ENCODE results near the gene RNF112. TPM values are rescaled to one million over a fixed set of nuclear protein-coding genes. Genes with fewer than 3 reads are reported as not detected.

The RNF112 gene
- polyA plus RNA-seq, 4 donors, result 0.88 to 1.9 (median 1.4) TPM

GRCh38 chr17:19386974-19387920, 23.8 kb upstream of the RNF112 start, which contains the start of gene MFAP4:
MFAP4 (minus strand) TSS chr17:19387190; CDS start chr17:19387155, 35 bp downstream.
- peak; percentile 71 to 84 (median 74) for DNase-seq (ENCODE audit: low read depth in 4 of 4, low spot score in 3 of 4)

DNA sequence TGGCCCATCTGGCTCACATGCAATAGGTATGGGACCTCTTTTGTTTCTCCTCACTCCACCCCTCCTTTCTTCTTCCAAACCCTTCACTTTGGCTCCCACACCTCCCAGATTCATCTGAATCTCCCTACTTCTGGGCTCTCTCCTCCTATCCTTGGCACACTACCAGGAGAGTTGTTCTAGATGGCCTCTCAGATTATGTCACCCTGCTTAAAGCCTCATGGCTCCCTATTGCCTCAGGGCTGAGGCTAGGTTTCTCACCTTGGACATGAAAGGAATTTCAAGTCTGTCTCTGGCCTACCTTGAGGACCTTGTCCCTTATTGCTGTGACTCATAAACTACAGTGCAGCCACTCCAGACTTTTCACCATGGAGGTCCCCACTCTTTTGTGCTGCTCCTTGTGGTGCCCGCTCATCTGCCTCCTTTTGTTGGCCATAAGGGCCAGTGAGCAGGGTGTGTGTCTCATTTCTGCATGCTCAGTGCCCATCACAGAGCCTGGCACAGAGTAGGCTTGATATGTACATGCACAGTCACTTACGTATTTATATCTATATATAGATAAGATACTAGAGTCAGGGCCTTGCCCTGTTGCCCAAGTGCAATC, 23.0 kb upstream of the RNF112 start:
- no peak for DNase-seq (ENCODE audit: low read depth in 4 of 4, low spot score in 3 of 4)

GRCh38 chr17:19388791-19389785, 21.9 kb upstream of the RNF112 start:
- no peak for DNase-seq (ENCODE audit: low read depth in 4 of 4, low spot score in 3 of 4)

DNA sequence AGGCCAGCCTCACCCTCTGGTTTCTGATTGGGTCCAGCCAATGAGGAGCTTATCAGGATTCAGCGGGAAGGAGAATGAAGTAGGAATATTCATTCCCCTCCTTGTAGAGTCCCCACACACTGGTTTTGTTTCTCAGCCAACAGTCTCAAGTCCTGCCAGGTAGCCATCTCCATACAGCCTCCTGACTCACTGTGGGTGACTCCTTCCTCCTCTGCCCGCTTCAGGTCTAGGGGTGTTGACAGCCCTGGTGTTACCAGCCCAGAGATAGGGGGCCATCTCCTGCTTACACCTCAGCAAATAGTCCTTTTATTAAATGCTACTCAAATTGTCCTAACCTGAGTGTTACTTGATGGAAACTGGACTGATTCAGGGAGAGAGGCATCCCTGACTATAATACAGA, 20.1 kb upstream of the RNF112 start:
- DNase-seq (ENCODE audit: low read depth in 4 of 4, low spot score in 3 of 4), result no peak

DNA sequence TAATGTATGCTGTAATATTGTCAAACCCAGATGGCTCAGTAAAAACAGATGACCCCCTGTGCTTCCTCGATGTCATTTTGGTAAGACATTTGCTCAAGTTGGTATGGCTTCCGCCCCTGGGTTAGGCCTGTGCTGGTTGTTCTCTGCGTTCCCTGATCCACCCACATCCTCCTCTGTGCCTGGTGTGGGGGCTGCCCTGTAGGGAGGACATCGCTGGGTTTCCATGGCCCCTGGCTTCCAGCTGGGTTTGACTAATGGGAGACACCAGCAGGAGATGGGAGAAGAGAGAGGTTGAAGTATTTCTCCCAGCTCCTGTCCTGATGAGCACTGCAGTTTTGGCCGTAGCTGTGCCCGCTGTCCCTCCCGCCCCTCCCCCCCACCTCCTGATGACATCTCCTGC, 19.6 kb upstream of the RNF112 start:
- DNase-seq (ENCODE audit: low read depth in 4 of 4, low spot score in 3 of 4), result no peak

GRCh38 chr17:19392303-19392702, 18.7 kb upstream of the RNF112 start:
- no peak for DNase-seq (ENCODE audit: low read depth in 4 of 4, low spot score in 3 of 4)

DNA sequence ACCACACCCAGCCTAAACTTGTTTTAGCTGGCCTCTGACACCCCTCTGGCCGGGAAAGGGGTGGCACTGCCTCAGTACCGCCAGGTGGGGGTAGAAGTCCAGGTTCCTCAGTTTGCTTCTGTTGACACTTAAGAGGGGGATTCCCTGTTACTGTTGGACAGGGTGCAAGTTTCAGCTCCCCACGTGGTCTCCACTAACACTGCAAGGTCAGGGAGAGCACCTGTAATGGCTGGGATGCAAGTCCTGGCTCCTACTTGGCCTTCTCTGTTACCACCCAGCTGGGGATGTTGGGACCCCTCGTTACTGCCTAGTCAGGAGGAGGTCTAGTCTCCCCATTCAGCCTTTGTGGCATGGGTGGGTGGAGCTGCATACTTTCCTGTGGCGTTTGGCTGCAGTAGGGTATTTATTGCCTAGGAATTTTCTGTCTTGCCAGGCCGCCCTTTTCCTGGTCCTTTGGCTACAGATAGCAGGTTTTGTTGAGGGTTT, 13.4 kb upstream of the RNF112 start:
- DNase-seq (ENCODE audit: low read depth in 4 of 4, low spot score in 3 of 4), result no peak

- no peak for DNase-seq (ENCODE audit: low read depth in 4 of 4, low spot score in 3 of 4)
These were observed 12.5 kb upstream of the RNF112 start for GRCh38 chr17:19398301-19399181.

- DNase-seq (ENCODE audit: low read depth in 4 of 4, low spot score in 3 of 4), result no peak
These were observed 11.1 kb upstream of the RNF112 start for GRCh38 chr17:19399750-19400450.

DNA sequence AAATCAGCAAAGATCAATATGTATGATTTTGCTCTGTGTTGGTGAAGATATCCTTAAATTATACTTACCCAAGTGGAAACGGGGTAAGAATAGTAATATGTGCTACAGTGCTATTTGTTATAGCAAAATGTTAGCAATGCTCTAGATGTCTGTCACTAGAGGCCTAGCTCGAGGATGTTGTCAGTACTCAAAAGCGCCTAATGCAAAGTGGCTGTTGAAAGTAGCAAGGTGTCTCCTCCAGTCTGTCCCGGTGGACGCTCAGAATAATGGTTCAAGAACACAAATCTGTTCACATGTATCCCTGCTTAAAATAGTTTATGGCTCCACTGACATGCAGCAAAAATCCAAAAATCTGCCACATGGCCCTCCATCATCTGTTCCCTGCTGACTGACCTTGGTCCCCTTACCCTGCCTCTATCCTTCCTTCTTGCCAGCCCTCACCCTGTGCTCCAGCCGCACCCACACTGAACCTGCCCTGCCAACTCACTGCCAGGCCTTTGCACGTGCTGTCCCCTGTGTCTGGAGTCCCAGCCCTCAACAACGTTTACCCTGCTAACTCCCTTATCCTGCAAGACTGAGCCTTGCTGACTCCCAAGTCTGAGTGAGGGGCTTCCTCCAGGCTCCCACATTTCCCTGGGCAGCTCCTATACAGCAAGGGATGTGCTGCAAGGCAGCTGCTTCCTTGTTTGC, 9.6 kb upstream of the RNF112 start:
- no peak for DNase-seq (ENCODE audit: low read depth in 4 of 4, low spot score in 3 of 4)

- no peak for DNase-seq (ENCODE audit: low read depth in 4 of 4, low spot score in 3 of 4)
These were observed 8.9 kb upstream of the RNF112 start for GRCh38 chr17:19402171-19402570.

DNA sequence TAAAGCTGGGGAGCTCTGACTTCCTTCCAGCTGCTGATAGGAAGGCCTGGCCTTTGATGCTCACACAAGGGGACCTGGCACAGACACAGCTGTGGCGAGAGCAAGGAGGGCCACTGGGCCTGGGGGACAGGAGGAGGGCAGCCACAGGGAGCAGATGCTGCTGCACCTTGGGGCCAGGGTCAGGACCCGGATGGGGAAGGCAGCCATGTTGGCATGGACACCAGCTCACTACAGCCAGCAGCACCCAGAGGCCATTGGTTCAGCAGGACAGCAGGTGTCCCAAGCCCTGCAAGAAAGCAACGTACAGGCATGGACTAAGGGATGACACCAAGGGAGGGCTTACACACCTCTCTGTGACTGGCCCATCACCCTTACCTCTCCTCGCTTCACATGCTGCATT, 8.0 kb upstream of the RNF112 start:
- DNase-seq (ENCODE audit: low read depth in 4 of 4, low spot score in 3 of 4), result no peak

GRCh38 chr17:19404264-19404663, 6.8 kb upstream of the RNF112 start:
- DNase-seq (ENCODE audit: low read depth in 4 of 4, low spot score in 3 of 4), result no peak

DNA sequence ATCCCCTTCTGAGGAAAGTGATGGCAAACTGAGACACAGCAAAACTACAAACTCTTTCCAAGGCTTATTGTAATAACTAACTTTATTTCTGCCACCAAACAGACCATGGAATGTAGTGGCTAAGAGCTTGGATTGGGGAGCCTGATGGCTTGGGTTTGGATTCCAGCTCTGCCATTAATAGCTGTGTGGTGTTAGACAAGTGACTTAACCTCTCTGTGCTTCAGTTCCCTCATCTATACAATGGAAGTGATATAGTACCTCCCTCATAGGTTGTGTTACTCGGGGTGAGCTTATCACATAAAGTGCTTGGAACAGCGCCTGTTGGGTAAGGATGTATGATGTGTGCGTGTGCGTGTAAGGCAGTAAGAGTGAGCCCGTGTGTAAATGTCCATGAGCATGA, 5.9 kb upstream of the RNF112 start:
- no peak for DNase-seq (ENCODE audit: low read depth in 4 of 4, low spot score in 3 of 4)

DNA sequence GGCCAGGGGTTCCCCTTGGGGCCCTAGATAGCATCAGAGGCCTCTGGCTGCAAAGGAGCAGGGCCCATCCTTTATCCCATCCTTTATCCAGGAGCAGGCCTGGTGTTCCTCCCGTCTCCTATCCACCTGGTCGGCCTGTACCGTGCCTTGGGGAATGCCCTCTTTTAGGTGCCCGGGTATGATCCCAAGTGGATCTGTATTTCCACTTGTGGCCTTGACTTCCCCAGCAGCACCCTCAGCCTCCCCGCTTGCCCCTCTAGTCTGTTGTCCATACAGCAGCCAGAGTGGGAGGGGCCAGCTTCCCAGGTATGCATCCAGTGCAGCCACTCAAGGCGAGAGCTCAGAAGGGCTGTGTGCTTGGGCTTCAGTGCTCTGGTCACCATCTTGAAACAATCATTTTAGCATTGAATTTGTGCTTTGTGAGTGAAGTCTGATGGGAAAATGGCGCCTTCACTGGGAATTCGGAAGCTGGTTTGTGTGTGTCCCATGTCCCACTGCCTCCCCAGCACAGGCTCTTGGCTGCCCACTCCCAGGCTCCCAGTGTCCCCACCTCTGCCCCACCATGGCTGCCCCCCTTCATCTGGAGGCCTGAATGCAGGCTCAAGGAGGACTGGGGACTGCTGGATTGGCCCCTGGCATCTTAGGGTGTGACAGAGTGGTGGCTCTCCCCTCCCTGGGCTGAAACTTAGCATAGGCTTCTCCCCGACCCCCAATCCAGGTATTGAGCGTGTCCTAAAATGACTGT, 3.3 kb upstream of the RNF112 start:
- DNase-seq (ENCODE audit: low read depth in 4 of 4, low spot score in 3 of 4), result no peak

DNA sequence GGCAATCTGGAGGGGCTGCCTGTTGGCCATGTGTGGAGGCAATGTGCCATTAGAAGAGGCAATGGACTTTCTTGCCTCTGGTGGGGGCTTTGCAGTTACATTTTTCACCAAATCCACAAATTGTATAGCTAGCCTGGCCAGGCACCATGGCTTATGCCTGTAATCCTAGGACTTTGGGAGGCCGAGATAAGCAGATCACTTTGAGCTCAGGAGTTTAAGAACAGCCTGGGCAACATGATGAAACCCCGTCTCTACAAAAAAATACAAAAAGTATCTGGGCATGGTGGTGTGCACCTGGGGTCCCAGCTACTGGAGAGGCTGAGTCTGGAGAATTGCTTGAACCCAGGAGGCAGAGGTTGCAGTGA, 2.7 kb upstream of the RNF112 start:
- no peak for DNase-seq (ENCODE audit: low read depth in 4 of 4, low spot score in 3 of 4)

DNA sequence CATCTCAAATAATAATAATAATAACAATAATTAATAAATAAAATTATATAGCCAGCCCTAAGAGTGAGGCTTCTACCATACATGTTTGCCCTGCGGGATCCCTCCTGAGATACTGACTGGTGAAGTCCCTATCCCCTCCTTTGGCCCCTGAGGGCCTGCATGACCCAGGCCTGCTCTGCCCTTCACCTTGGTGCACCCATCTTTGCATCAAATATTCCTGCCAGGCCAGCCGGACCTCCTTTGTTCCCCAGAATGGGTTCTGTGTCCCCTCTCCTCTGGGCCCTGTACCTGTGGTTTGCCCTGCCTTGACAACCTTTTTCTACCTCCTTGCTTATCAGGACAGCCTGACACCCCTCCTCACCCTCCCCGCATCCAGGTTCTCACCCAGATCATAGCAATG, 2.0 kb upstream of the RNF112 start:
- no peak for DNase-seq (ENCODE audit: low read depth in 4 of 4, low spot score in 3 of 4)

GRCh38 chr17:19409509-19409908, 1.5 kb upstream of the RNF112 start:
- no peak for DNase-seq (ENCODE audit: low read depth in 4 of 4, low spot score in 3 of 4)

All from right renal pelvis (tissue), 4 donors.